ENCODE results near the gene LBX2. TPM values are rescaled to one million over a fixed set of nuclear protein-coding genes. Genes with fewer than 3 reads are reported as not detected.

LBX2 gene
- total RNA-seq, 1 donor from 2014 or later: 0.69 TPM

- CTCF ChIA-PET: interaction anchor here (1.5 kb wide), 1 partner anchor 29 kb away, joined by 4 read pairs; the partner anchor contains the start of genes CCDC142 and TTC31
- ATAC-seq (ENCODE audit: low read depth): no peak
- intact Hi-C loops (cut with micrococcal nuclease): loop anchor here (10.0 kb wide), 1 partner anchor 337 kb away; the partner anchor contains the start of gene MOB1A
- H3K36me3 Mint-ChIP-seq (ENCODE audit: low read depth): peaks cover 12% of the 10 kb centered on the region
- H3K9me3 Mint-ChIP-seq: no peaks in the 10 kb centered on the region
- H3K27ac Mint-ChIP-seq: no peak overlapping the region
- no peak for DNase-seq
- H3K4me1 Mint-ChIP-seq: peaks cover 40% of the 10 kb centered on the region
- H3K27me3 Mint-ChIP-seq: peaks cover 26% of the 10 kb centered on the region
- POLR2A ChIA-PET: interaction anchor here (0.7 to 5.6 kb wide), 5 partner anchors 10 to 86 kb away, joined by 4 to 63 read pairs (median 4); partner anchors contain the start of genes AUP1, HTRA2 and MRPL53
- no peak for TF ChIP-seq CTCF (IDR thresholded peaks at IDR 0.05)
- no peak overlapping the region for H3K4me3 Mint-ChIP-seq
Measured at GRCh38 chr2:74511104-74511989, 11.9 kb upstream of the LBX2 start.

DNA sequence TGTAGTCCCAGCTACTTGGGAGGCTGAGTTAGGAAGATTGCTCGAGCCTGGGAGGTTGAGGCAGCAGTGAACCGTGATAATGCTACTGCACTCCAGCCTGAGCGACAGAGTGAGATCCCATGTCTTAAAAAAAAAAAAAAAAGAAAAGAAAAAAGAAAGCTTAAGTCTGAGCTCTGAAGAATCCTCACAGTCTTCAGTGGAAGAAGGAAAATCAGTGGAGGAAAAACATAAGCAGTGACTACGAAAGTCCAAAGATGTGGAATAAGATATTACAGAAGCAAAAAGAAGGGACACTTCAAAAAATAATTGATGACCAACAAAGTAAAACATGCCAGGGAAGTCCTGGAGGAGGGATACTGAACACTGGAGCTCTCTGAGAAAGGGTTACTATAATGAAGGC lies 10.9 kb upstream of the LBX2 start:
- H3K4me3 Mint-ChIP-seq: no peak overlapping the region
- intact Hi-C loops (cut with micrococcal nuclease): loop anchor here (10.0 kb wide), 1 partner anchor 335 kb away; the partner anchor contains the start of gene MOB1A
- H3K36me3 Mint-ChIP-seq (ENCODE audit: low read depth): peaks cover 21% of the 10 kb centered on the region
- H3K27ac Mint-ChIP-seq: no peak overlapping the region
- TF ChIP-seq CTCF (IDR thresholded peaks at IDR 0.05): no peak
- no peak for ATAC-seq (ENCODE audit: low read depth)
- peaks cover 36% of the 10 kb centered on the region for H3K4me1 Mint-ChIP-seq
- peaks cover 20% of the 10 kb centered on the region for H3K27me3 Mint-ChIP-seq
- no peak for DNase-seq
- no peaks in the 10 kb centered on the region for H3K9me3 Mint-ChIP-seq
- CTCF ChIA-PET: interaction anchor here (1.5 kb wide), 1 partner anchor 27 kb away, joined by 4 read pairs; the partner anchor contains the start of genes CCDC142 and TTC31
- POLR2A ChIA-PET: interaction anchor here (0.7 to 5.6 kb wide), 6 partner anchors 14 to 1452 kb away, joined by 3 to 63 read pairs (median 4); partner anchors contain the start of genes AUP1, DQX1, HTRA2 and WBP1

DNA sequence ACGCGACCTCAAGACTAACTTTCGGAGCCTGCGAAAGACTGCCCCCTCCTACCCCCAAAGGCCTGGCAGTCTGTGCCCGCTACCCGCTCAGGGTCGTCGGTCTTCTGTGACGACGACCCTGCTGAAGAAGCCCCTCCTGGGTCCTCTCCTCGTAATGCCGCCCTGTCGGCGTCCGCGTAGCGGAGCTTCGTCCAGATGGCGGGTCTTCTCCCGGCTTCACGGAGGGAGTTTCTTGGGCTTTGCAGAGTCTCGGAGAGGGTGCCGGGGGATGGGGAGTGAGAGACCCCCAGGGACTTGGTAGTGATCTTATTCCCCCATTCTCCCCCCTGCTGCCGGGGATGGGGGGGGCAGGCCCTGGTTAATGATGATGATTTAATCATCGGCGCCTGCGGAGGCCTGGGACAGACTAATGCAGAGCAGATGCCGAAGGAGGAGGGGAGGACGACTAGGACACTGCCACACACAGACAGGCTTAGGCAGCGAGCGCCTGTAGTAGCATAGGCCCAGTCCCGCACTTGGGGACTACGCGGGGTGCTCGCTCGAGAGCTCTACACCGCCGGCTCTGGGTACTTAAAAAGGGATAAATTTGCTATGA lies 8.6 kb upstream of the LBX2 start:
- Mint-ChIP-seq H3K27me3 (peaks cover 24% of the 10 kb centered on the region), H3K9me3 (no peaks in the 10 kb centered on the region), H3K4me1 (peaks cover 47% of the 10 kb centered on the region), H3K36me3 (ENCODE audit: low read depth) (peaks cover 33% of the 10 kb centered on the region), H3K4me3 (peak overlapping the region; percentile 96), H3K27ac (peak overlapping the region; percentile 100)
- POLR2A ChIA-PET: interaction anchor here (0.5 to 5.6 kb wide), 17 partner anchors 8 to 317 kb away, joined by 3 to 63 read pairs (median 7); partner anchors contain the start of genes AUP1, CCDC142, DQX1 and HTRA2
- ATAC-seq (ENCODE audit: low read depth) (peak; percentile 10), DNase-seq (no peak)
- no peak for TF ChIP-seq CTCF (IDR thresholded peaks at IDR 0.05)
- CTCF ChIA-PET: interaction anchor here (1.0 to 3.2 kb wide), 6 partner anchors 8 to 80 kb away, joined by 3 to 30 read pairs (median 8); partner anchors contain the start of genes CCDC142 and TTC31
- intact Hi-C loops (cut with micrococcal nuclease): loop anchor here (1.0 to 10.0 kb wide), 10 partner anchors 8 to 327 kb away; partner anchors contain the start of genes AUP1, DOK1, HK2 and HTRA2

GRCh38 chr2:74507145-74507925 lies 7.9 kb upstream of the LBX2 start, which contains the start of gene PCGF1:
PCGF1 (minus strand) TSS chr2:74507695; CDS start chr2:74507668, 27 bp downstream.
- H3K4me1 Mint-ChIP-seq: peaks cover 52% of the 10 kb centered on the region
- ChIA-PET POLR2A (interaction anchor here (0.6 to 5.6 kb wide), 16 partner anchors 9 to 1185 kb away, joined by 3 to 63 read pairs (median 7); partner anchors contain the start of genes AUP1, CCDC142, DQX1 and HTRA2), CTCF (interaction anchor here (0.9 to 3.2 kb wide), 9 partner anchors 9 to 81 kb away, joined by 3 to 30 read pairs (median 5); partner anchors contain the start of genes AUP1, CCDC142, HTRA2 and TTC31)
- peak; percentile 85 for ATAC-seq (ENCODE audit: low read depth)
- peak within 1 kb of the TSS; percentile 96 for H3K4me3 Mint-ChIP-seq
- no peak for TF ChIP-seq CTCF (IDR thresholded peaks at IDR 0.05)
- intact Hi-C loops (cut with micrococcal nuclease): loop anchor here (1.0 to 10.0 kb wide), 10 partner anchors 9 to 327 kb away; partner anchors contain the start of genes AUP1, DOK1, HK2 and HTRA2
- peaks cover 33% of the 10 kb centered on the region for H3K36me3 Mint-ChIP-seq (ENCODE audit: low read depth)
- peak within 1 kb of the TSS; percentile 100 for H3K27ac Mint-ChIP-seq
- peaks cover 24% of the 10 kb centered on the region for H3K27me3 Mint-ChIP-seq
- H3K9me3 Mint-ChIP-seq: no peaks in the 10 kb centered on the region
- peak; percentile 99 for DNase-seq

All from activated B cell treated with CpG ODN at 0.5 μM for 24 hours (primary cell).